NCI-H2107 treated with DMSO at 0.1 percent for 48 hours (cell line): ENCODE data around the gene ANKRD28.

ENCODE experiments used
- DNase-seq: peaks from one replicate; lab custom pipeline; 2025; ENCODE audit not compliant: unreplicated experiment; lab: John Stamatoyannopoulos, UW

The ANKRD28 gene

DNA sequence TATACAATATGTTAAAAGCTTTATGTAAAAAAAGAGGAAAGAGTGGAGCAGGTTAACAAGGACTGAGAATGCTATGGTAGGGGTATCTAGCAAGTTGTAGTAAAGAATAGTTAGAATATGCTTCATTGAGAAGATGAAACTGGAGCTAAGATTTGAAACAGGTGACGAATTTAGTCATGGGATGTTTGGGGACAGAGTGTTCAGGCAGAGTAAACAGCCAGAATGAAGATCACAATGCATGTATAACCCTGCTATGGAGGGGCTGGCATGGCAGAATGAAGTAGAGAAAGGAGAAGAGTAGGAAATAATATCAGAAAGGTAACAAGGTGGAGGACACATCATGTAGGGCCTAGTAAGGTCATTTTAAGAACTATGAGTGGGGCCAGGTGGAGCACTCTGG is 124.2 kb downstream of the ANKRD28 start:
- DNase-seq = no peak

DNA sequence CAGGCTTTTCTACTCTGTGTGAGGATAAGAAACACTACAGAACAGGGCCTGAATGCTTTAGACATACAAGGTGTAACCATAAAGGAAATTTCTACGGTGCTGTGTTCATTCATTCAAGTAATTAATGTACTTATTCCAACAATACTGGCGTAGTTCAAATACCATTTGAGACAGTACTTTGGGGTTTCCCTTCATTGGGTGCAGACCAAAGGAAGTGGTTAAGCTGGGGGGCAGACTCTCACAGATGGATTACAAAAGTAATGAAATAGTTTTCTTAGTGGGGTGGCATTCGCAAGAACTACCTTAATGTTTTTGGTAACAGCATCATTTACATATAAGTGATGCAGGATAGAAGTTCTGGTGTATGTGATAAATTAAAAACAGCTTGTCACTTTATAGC is 130.3 kb downstream of the ANKRD28 start:
- no peak for DNase-seq

DNA sequence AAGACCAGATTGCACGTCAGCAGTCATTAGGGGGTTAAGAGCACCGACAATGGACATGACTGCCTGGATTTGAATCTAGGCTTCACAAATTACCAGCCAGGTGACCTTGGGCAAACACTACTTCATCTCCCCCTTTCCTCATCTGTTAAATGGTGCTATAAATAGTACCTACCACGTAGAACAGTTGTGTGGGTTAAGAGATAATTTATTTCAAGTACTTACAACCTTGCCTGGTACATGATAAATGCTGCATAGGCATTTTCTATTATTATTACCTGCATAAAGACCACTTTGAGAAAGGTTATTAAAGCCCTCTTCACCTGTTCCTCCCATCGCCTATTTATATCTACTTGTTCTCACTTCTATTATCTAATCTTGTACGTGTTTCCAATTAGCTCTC is 131.5 kb downstream of the ANKRD28 start:
- DNase-seq = no peak

DNA sequence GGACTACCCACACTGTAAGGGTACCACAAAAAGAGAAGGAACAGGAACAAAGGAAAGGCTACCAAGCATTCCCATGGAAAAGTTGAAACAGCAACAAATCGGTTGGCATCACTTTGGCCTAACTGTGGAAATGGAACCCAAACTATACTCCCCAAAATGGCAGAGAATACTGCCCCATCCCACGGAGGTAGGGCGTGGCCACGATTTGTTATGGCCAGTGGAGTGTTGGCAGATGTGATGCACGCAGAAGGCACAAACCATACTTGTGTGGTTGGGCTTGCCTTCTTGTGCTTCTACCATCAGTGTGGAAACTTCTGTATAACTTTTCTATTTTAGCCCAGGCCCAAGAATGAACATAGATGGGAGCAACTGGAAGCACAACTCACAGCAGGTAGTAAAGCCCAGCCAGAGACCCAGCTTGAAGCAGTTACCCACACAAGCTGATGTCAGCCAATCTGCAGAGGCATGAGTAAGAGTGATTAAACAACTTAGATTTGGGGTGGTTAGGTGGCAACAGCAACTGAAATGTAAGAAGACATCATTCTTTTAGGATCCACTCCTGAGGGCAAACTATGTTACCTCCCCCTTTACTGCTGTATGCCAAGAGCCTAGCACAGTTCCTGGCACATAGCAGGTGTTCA is 132.1 kb downstream of the ANKRD28 start:
- DNase-seq = no peak

DNA sequence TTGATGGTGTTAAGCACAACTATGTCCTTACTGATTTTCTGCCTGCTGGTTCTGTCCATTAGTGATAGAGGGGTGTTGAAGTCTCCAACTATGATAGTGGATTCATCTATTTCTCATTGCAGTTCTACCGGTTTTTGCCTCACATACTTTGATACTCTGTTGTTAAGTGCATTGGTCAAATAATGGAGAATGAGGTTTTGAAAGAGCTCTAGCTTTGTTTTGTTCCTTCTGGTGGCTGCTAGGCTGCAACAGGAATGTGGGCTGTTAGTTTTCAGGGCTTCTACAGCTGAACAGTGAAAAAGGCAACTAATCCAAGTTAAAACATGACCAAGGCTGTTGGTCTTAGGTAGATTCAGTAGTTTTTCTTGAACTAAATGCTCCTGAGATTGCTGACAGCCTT is 133.6 kb downstream of the ANKRD28 start:
- no peak for DNase-seq

DNA sequence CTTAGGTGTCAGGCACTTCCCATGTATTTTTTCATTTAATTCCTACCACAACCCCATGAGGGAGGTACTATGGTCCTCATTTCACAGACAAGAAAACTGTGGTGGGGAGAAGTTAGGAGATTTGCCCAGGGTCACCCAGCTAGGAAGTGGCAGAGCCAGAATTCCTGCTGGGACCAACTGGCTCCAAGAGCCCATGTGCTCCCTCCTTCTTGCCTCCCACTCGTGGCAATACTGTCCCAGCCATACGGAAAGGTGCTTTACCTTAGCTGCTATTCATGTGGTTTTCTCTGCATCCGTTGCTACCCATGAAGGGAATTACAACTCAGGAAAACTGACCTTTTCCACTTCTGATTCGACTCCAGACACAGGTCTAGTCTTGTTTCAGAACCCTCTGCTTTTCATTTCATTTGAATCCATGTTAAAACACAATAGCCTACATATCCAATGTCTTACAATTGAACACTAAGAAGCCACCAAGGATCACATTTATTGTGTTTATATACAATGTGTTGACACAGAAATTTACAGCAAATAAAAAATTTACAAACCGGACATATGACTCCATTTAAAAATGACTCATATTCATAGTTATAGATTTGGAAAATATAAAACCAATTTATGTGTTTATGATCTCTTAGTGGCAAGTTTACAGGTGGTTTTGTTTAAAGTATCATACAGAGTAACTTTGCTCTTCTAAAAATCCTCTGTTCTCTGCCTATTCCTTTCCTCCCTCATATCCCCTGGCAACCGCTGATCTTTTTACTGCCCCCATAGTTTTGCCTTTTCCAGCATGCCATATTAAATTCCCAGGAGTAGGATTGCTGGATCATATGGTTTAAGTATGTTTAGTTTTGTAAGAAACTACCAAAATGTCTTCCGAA is 137.5 kb downstream of the ANKRD28 start:
- DNase-seq = no peak

DNA sequence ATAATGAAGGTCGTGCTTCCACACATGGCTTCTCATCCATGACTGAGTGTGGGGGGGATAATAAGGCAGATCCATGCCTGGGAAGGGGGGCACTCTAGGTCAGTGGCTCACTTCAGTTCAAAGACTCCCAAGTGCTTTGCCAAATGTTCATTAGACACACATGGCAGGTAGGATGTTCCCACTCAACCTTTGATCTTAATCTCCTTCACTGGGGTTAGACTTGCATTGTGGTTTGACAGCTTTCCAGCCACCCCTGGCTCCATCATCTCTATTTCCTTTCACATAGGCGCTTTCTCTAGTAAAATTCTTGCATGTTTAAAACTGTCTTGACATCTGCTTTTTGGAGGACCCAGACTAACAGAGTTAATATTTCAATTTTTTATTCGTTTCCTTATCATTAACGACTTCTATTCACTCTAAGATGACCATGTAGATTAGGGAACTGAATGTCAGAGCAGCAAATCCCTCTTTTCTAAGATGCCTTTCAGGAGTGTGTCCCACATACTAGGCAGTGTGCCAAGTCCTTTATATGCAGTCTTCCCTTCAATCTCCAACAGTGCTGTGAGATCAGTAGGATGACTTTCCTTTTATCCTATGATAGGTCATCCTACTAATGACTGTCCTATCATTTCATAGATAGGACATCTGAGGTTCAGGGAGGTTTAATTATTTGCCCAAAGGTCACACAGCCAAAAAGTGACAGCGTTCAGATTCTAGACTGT is 138.4 kb downstream of the ANKRD28 start:
- DNase-seq = no peak

DNA sequence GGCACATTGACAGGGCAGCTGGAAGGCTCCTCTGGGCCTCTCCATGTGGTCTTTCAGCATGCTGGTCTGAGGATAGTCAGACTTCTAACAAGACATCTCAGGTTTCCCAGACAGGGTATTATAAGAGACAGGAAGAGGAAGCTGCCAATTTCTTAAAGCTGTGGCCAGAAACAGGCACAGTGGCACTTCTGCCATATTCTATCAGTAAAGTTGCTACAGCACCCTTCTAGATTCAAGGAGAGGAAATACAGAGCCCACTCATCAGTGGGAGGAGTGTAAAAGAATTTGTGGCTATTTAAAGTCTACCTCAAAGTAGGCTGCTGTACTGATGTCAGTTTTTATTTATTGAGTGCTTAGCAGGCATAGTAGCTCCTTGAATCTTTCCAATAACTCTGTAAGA is 140.8 kb downstream of the ANKRD28 start:
- no peak for DNase-seq

DNA sequence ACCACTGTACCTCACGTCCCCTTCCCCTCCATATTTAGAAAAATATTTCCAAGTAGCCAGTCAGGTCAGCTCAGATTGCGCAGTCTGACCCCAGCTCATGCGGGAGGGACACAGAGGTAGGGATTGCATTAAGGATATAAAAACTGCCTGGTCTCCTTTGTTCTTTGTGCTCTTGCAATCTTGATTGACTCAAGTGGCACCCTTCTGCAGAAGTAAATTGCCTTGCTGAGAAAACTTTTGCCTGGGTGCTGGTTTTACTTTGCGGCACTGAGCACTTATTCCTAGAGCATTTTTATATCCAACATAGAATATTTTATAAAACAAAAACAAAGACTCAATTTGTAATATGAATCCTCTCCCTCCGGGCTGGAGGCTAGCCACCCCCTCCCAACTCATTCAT is 141.4 kb downstream of the ANKRD28 start:
- no peak for DNase-seq

DNA sequence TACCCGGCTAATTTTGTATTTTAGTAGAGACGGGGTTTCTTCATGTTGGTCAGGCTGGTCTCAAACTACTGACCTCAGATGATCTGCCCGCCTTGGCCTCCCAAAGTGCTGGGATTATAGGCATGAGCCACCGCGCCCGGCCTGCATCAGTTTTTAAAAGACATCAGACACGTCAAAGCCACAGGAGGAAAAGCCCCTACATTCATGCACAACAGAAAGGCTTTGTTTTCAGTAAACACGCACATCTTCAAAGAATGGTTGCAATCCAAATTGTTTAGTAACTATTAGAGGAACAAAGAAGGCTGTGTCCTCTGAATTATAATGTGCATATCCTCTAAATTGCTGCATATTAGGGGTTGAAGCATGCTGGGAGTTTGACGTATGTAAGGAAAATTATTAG is 142.9 kb downstream of the ANKRD28 start:
- no peak for DNase-seq

DNA sequence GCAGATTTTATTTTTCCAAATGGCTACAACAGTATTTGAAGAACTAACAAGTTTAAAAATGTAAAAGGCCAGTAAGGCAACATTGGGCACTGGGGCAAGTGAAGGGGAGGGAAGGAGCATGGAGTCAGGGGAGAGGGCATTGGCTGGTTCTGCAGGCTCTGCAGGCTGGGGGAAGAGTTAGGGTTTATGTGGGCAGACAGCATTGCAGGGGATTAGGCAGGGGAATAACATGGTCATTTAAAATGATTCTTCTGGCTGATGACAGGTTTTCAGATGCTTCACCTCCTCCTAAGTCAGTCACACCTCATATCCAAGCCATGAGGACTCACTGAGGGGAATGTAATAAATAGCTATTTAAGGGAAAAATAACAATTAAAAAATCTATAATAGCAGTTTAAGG is 143.7 kb downstream of the ANKRD28 start:
- DNase-seq = no peak

DNA sequence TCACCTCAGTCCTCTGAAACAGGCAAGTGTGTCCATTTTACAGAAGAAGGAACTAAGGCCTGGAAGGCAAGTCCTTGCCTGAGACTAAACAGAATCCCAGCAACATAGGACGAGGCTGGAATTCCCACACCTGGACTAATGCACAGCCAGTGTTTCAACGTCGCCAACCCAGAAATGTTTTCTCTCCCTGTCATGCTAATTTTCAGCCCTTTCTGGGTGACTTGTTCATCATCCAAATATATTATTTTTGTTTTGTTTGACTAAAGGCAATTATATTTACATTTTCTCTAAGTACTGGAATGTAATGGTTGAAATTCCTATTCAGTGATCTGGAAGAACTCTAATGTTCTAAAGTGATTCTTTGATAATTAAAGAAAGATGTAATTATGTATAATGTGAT is 144.5 kb downstream of the ANKRD28 start:
- no peak for DNase-seq

DNA sequence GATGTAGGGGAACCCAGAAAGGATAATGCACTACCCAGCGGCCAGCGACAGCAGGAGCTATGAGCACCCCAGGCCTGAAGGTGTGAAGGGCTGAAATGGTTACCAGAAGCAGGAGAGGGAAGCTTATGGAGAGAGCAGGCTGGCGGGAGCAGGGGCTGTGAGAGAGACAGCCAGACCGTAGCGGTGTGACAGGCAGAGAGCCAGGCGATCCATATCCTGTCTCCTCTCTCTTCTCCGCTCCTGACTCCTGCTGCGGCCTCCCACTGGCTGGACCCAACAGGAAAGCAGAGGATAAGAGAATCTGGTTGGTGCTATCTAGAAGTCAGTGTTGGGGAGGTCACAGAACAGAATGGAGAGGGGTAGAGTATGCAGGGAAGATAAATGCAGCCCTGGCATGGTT is 146.4 kb downstream of the ANKRD28 start:
- DNase-seq = no peak

DNA sequence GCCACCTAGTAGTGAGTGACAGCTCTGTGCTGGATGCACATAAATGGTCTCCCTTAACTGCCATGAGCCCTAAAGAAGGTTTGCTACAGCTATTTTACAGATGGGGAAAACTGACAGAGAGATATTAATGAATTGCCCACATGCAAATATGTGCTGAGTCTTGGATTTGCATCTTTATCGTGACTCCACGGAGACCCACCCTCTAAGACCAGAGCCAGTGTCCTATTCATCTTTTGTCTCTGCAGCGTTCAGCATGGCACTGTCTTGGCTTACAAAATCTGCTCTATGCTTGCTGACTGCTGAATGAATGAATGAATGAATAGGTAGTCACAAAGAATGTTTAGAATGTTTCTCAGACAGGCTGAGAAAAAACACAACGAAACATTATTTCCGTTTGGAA is 147.9 kb downstream of the ANKRD28 start:
- DNase-seq = no peak

DNA sequence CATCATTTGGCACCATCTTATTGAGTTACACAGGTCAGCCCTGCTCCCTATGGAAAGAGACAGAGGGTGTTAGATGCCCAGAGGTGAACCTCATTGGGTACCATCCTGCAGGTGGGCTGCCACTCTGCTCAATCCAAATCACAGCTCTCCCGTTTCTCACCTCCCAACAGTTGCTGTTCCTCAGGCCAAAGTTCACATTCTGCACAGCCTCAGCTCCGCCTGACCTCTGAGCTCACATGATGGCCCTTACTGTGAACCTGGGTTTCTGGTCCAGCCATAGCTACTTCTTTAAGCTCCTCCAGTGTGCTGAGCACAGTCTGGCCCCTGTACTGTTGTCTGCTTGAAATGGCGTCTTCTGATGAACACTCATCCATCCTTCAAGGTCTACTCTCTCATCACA is 148.4 kb downstream of the ANKRD28 start:
- no peak for DNase-seq

DNA sequence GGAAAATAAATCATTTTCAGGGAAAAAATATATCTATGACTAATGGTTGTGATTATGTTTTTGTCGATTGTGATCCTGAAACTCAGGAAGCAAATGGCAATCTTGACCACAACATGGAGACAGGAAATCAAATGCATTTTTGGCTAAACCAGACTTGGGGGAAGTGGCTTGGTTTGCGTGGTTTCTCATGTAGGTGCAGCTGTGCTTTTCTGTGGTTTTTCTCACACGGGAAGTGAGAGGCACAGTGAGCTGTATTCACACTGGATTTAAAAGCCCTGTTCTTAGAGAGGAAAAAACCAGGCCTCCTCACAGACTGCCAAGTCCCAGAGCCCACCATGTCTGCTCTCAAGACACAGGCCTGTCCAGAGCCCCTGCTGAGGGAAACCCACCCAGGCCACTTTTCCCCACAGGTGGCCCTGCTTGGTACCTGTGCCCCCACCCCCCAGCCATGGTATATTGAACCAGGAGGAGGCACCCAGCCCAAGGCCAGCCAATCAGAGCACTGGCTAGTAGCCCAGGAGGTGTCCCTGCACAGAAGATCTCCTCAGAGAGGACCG is 150.1 kb downstream of the ANKRD28 start:
- DNase-seq = no peak

DNA sequence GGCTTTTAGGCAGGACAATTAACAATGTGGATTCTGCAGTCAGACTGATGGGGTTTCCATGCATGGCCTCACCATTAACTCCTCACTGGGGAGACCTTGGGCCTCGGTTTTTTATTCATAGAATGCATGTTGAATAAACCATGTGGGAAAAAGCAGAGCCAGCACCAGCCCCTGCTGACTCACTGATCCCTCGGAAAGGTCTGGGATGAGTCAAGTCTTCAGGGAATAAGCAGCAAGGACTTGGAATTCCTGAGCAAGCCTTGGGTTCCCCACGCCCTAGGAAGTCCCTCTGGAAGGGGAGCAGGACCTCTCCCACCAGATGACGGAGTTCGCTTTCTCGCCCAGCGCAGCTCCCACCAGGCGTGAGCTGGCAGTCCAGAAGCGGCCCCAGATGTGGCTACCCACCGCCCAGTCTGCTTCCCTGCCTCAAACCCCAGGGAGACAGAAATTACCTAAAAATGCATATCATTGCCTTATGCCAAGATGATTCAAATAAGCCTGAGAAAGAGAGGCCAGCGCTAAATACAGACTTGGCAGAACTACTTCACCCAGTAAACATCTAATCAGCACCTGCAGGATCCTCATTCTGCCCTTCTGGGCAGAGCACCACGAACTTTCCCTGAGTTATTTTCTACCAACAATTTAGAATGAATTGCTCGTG is 150.8 kb downstream of the ANKRD28 start:
- DNase-seq = no peak

DNA sequence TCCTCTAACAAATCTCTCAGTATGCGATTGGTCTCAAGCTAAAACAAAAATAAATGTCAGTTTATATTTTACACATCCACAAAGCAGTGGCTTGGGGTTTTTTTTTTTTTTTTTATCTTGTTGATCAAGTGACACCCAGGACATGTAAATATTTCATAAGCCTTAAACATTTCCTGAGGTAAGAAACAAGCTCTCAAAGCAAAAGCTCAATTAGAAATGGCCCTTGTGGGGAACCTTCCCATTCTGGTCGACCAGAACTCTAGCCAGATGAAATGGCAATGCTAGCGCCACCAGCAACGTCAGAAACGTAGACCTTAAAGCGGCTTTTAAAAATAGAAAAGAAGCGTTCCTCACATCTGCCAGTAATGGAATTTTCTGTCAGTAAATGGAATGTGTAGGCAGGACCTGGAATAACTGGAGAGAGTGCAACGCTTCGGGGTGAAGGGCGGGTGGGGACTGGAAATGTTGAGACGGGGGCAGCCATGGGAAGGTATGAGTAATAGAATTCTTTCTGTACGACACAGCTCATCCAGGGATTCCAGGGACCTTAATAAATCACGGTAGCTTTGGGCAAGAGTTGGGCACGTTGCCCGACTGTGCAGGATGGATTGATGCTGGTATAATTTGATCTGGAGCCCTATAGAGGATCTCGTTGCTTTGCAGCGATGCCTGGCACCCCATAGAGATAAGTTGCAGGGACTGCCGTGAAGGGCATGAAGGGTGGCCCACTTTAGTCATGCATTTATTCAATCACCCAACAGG is 151.9 kb downstream of the ANKRD28 start:
- no peak for DNase-seq

DNA sequence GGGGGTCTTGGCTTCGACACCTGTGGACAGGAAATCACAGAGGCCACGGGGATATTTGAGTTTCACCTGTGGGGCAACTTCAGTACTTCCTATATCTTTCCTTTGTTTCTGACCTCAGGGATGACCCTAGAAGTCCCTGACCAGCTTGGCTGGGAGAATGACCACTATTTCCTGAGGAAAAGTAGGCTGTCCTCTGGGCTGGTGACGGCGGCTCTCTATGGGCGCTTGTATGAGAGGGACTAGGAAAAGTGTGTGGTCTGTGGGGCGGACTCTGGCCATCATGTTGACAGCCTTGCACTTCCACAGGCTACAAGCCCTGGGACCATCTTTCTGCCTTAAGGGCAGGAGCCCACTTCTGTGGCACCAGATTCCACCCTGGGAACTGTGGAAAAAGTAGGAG is 152.5 kb downstream of the ANKRD28 start:
- no peak for DNase-seq

DNA sequence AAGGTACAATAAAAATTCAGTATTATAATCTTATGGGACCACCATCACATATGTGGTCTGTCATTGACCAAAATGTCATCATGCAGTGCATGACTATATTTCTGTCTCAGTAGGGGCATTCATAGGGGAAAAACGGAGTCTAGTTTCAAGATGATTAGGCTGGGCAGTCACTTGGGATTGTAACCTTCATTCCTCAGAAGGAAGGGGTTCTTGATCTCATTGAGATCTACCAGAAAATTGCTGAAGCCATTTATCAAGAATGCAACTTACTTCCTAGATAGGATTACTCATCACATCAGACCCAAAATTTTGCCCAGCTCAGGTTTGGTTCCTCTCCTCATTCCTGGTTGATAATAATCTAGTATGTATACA is 158.9 kb downstream of the ANKRD28 start:
- DNase-seq = no peak
